Glomerular visceral epithelial cell (primary cell): ENCODE results near the gene C4B.

ENCODE experiments used
- DNase-seq: peaks from one replicate; pipeline ENCODE4 v3.0.0-alpha.2; 2016; ENCODE audit errors: extremely low spot score

Gene C4B

GRCh38 chr6:32081168-32081990 lies 66.8 kb downstream of the C4B start:
- DNase-seq: peak; percentile 89

- no peak for DNase-seq
These were observed 67.9 kb downstream of the C4B start for GRCh38 chr6:32082478-32082877.

GRCh38 chr6:32082935-32083334 lies 68.3 kb downstream of the C4B start:
- peak; percentile 82 for DNase-seq

GRCh38 chr6:32083812-32084768 lies 69.5 kb downstream of the C4B start:
- no peak for DNase-seq

GRCh38 chr6:32084780-32085179 lies 70.2 kb downstream of the C4B start:
- DNase-seq: no peak
